Fibroblast of peridontal ligament (primary cell): ENCODE data around the gene RASSF3.

Experiments
- DNase-seq: peaks from one replicate; pipeline ENCODE4 v3.0.0-alpha.2; 2010; ENCODE audit errors: extremely low read depth

The RASSF3 gene

GRCh38 chr12:64723630-64724029 lies 113.3 kb downstream of the RASSF3 start:
- DNase-seq, result no peak

- no peak for DNase-seq
Observed at GRCh38 chr12:64724201-64724745, 114.0 kb downstream of the RASSF3 start.

- DNase-seq, result no peak
Observed at GRCh38 chr12:64729909-64730587, 119.8 kb downstream of the RASSF3 start.

GRCh38 chr12:64730588-64730969 lies 120.3 kb downstream of the RASSF3 start:
- DNase-seq, result no peak

GRCh38 chr12:64731683-64732082 lies 121.4 kb downstream of the RASSF3 start:
- DNase-seq, result no peak

GRCh38 chr12:64733857-64734256 lies 123.6 kb downstream of the RASSF3 start:
- DNase-seq, result peak; percentile 30

- no peak for DNase-seq
Observed at GRCh38 chr12:64735442-64735841, 125.1 kb downstream of the RASSF3 start.

GRCh38 chr12:64736771-64737170 lies 126.5 kb downstream of the RASSF3 start:
- no peak for DNase-seq

GRCh38 chr12:64737539-64737938 lies 127.2 kb downstream of the RASSF3 start:
- no peak for DNase-seq

- no peak for DNase-seq
Observed at GRCh38 chr12:64739778-64740177, 129.5 kb downstream of the RASSF3 start.

GRCh38 chr12:64740646-64741045 lies 130.4 kb downstream of the RASSF3 start:
- DNase-seq, result no peak

- no peak for DNase-seq
Observed at GRCh38 chr12:64742416-64742815, 132.1 kb downstream of the RASSF3 start.

GRCh38 chr12:64743206-64743605 lies 132.9 kb downstream of the RASSF3 start:
- no peak for DNase-seq

GRCh38 chr12:64744422-64745258 lies 134.3 kb downstream of the RASSF3 start:
- peak; percentile 28 for DNase-seq

- no peak for DNase-seq
Observed at GRCh38 chr12:64745259-64745807, 135.0 kb downstream of the RASSF3 start.

- DNase-seq, result no peak
Observed at GRCh38 chr12:64745980-64746379, 135.7 kb downstream of the RASSF3 start.

GRCh38 chr12:64746663-64747062 lies 136.4 kb downstream of the RASSF3 start:
- peak; percentile 29 for DNase-seq
